NK-92 (cell line): ENCODE measurements around the gene PRICKLE4.
"Not testable (repeated sequence)": the region's sequence is repeated elsewhere in the genome, so short reads cannot be mapped to it uniquely, and the experiment has no call there.

Experiments used
- DNase-seq: peaks from one replicate; lab custom pipeline; 2025; ENCODE audit not compliant: unreplicated experiment; lab: John Stamatoyannopoulos, UW

PRICKLE4 gene

GRCh38 chr6:41744236-41744787 is 36.3 kb upstream of the PRICKLE4 start:
- no peak for DNase-seq

- no peak for DNase-seq
Observed at GRCh38 chr6:41746107-41746506, 34.5 kb upstream of the PRICKLE4 start.

GRCh38 chr6:41747256-41748101 is 33.1 kb upstream of the PRICKLE4 start, which contains the start of gene PGC:
TSS of gene PGC (minus strand) at chr6:41747397. CDS start at chr6:41747334, 63 bp downstream.
- no peak for DNase-seq

GRCh38 chr6:41748102-41748477 is 32.5 kb upstream of the PRICKLE4 start:
- DNase-seq, result no peak

- no peak for DNase-seq
Observed at GRCh38 chr6:41748542-41748941, 32.0 kb upstream of the PRICKLE4 start.

- no peak for DNase-seq
Observed at GRCh38 chr6:41750374-41750773, 30.2 kb upstream of the PRICKLE4 start.

GRCh38 chr6:41755895-41756294 is 24.7 kb upstream of the PRICKLE4 start:
- DNase-seq, result no peak

- DNase-seq, result no peak
Observed at GRCh38 chr6:41756354-41756753, 24.2 kb upstream of the PRICKLE4 start.

- DNase-seq, result no peak
Observed at GRCh38 chr6:41757271-41757670, 23.3 kb upstream of the PRICKLE4 start.

- no peak for DNase-seq
Observed at GRCh38 chr6:41757931-41758640, 22.5 kb upstream of the PRICKLE4 start.

GRCh38 chr6:41758641-41759035 is 21.9 kb upstream of the PRICKLE4 start:
- DNase-seq, result no peak

- DNase-seq, result no peak
Observed at GRCh38 chr6:41759106-41759904, 21.3 kb upstream of the PRICKLE4 start.

GRCh38 chr6:41759905-41760579 is 20.5 kb upstream of the PRICKLE4 start:
- no peak for DNase-seq

GRCh38 chr6:41763470-41763869 is 17.1 kb upstream of the PRICKLE4 start:
- no peak for DNase-seq

GRCh38 chr6:41766043-41766664 is 14.4 kb upstream of the PRICKLE4 start:
- DNase-seq, result not testable (repeated sequence)

- no peak for DNase-seq
Observed at GRCh38 chr6:41767112-41767833, 13.3 kb upstream of the PRICKLE4 start.

- DNase-seq, result no peak
Observed at GRCh38 chr6:41768545-41769308, 11.9 kb upstream of the PRICKLE4 start.

- no peak for DNase-seq
Observed at GRCh38 chr6:41769376-41769775, 11.2 kb upstream of the PRICKLE4 start.
